Posterior cingulate gyrus (tissue), 11 donors: Measurements from ENCODE around the gene SHB.

ENCODE experiments used
- DNase-seq, 10 donors: peaks; one replicate each; pipeline versions ENCODE4 v3.0.0 to v3.0.0-alpha.2; 2020 to 2021; ENCODE audit warnings: mixed read lengths in 3 of 10
- intact Hi-C: fragments of 100-400 bp; cut with DNase I; formaldehyde crosslinking; loops from one replicate; pipeline ENCODE4 v1.15.1; 2023

The SHB gene

DNA sequence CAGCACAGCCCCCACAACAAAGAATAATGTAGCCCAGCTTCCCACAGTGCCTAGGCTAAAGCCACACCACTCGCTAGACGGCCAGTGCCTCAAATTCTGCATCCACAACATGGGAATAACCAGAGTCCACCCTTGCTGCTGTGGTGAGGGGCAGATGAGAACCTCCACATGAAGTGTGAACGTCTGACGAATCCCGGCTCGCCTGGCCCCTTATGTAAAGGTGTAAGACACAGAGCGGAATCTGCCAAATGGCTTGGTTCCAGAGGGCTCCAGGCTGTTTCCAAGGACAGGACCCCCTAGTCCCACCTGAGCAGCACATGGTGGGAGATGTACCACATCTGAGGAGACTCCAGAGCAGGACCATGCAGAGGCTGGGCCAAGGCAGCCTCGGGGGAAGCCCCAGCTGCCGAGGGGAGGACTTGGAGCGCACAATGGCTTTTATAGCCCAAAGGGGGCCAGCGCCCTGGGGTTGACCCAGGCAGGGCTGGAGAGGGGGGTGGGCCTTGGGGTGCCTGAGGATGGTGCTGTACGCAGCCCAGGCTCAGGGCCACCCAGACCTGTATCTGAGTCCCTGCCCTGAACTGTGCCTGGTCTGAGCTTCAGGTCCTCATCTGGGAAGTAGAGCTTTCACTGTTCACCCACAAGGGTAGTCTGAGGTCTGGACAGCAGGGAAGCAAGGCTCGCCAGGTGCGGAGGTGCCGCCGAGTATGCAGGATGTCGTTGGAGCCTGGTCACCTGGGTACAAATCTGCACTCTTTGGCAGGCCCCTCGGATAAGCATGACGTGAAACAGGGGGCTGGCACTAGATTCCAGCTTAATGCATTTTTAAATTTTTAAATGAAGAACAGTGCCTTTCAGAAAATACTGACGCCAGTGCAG lies 140.2 kb downstream of the SHB start:
- intact Hi-C loops: no loop called here
- DNase-seq: peak in 2 of 10 donors; percentile 74 to 75

DNA sequence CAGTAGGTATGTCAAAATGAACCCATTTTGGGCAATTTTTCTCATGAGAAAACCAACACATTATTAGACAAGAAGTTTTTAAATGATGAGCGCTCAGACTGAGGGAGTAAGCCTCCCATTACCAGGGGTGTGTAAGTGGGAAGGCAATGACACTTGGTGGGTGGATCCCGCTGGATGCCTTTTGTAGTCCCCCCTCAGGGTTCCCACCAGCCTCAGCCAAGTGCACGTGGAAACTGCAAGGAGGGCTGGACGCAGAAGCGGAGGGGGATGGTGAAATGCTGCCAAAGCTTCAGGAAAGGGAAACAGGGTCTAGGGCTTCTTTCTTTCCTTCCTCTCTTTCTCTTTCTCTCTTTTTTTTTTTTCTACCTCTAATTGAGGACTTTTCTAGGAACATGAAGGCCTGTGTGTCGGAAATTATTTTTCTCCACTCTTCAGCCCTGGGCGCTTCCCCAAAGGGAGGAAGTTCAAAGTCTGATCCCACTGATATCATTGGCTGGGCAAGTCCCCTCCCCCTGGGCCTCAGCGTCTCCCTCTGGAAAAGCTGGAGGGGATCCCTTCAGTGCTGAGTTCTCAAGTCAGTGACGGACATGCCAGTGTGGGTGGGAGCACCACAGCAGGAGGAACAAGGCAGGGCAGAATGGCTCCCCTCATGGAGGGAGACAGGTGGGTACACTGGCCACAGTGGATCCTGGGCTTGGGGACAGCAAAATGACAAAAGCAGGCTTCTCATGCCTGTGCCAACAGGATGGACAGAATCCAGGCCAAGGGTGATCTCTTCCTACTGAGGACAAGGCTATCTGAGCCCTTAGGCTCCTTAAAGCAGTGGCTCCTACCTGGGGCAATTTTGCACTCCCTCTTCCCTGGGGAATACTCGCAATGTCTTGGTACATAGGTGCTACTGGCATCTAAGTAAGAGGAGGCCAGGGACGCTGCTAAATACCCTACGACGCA lies 141.2 kb downstream of the SHB start:
- peak in 2 of 10 donors; percentile 57 to 76 for DNase-seq
- intact Hi-C loops: no loop called here

- intact Hi-C loops: no loop called here
- peak in 2 of 10 donors; percentile 30 to 69 for DNase-seq
Observed at GRCh38 chr9:37927132-37927531, 141.9 kb downstream of the SHB start.

DNA sequence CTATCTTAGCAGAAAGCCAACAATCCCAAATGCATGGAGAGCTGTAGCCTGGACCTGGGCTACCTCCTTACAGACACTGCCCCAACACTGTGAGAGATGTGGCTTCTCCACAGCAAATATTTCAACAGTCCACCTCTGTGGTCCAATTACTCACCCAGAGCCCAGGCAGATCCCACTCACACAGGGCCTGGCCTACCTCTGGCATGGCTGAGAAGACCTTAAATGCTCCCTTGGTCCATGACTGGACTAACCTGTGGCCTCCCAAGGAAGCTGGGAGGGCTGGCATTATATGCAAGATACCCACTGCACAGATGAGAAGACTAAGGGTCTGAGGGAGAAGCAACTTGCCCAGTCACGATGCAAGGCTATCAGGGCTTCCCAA lies 142.3 kb downstream of the SHB start:
- intact Hi-C loops: no loop called here
- peak in 1 of 10 donors; percentile 15 for DNase-seq

DNA sequence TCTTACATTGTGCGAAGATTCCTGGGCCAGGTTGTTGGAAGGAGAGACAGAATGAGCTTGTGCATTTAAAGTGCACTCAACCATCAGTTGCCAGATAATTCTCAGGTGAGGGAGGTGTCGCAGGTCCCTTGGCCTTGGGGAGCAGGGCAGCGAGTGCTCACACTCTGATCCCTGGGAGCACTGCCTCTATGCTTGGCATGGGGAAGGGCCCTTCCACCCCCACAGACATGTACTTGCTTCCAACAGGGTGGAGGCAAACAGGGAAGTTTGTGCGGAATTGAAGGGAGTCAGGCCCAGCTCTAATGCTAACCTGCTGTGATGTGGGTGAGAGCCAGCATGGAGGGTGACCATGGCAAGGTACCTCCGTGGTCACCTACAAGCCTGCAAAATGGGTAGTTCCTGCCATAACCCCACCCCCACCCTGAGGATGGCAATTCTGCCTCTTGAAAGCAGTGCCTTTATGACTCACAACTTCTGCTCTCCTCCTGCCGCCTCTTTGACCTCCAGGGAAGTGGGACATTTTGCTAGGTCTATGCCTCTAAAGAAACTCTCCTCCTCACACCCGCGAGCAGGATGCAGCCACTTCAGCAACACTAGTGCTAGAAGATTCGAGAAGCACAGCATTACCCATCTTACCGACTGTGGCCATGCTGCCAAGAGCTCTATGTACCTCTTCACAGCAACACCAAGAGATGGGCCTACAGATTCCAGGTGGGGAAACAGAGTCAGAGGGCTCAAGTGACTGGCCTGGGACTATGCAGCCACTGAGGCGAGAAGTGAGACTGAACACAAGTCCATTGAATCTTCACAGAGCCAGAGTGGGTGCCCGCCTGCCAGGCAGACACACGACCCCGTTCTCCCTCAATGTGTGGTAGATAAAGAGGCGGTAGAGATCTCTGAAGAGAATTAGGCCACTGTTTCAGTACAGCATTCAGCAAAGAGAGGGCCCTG lies 143.0 kb downstream of the SHB start:
- peak in 2 of 10 donors; percentile 22 to 47 for DNase-seq
- intact Hi-C loops: no loop called here

GRCh38 chr9:37925006-37925405 lies 144.0 kb downstream of the SHB start:
- intact Hi-C loops: no loop called here
- DNase-seq: peak in 2 of 10 donors; percentile 69 to 76

DNA sequence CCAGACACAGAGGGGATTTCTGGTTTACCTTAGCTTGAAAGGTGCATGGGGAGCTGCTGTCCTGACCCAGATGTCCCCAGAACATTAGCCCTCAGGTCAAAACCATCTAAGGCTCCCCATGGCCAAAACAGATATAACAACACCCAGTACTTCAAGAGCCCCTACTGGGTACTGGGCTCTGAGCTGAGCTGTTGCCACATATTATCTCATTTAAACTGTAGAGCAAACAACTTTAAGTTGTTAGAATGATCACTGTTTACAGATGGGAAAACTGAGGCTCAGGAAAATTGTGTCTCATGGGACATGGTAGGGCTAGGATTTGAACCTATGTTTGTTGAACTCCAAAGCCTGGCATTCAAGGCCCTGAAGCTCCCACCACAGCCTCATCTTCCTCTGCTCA lies 144.5 kb downstream of the SHB start:
- DNase-seq: no peak
- intact Hi-C loops: no loop called here

- intact Hi-C loops: no loop called here
Observed at GRCh38 chr9:37923796-37924427, 145.1 kb downstream of the SHB start.

DNA sequence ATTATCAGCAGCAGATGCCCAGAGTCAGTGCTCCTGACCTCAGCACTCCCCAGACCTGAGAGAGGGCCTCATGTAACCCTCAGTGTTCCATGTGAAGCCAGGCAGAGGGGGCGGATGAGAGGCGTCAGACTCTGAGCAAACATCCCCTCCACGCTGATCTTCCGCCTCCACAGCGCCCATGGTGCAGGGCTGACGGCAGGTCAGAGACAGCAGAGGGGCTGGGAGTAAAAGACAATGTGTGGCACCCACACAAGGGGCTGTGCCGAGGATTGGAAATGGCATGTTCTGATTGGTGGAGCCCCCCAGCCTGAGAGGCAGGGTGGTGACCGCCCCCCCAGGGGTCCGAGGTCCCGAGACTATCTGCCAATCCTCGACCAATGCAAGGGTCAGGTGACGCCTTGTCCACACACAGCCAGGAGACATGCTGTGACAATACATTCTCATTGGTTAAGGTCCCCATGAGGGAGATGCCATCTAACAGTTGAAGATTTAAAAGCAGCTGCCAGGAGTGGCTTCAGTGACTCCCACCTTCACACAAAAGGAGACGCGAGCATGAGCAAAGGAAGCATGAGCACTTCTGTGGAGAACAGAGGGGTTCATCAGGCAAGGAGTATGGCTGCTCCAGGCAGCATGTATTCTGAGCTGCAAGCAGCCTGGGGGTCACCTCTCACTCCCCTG lies 145.8 kb downstream of the SHB start:
- intact Hi-C loops: no loop called here
- peak in 2 of 10 donors; percentile 44 to 72 for DNase-seq

More at GRCh38 chr9:37923796-37924427, 145.1 kb downstream of the SHB start:
- peak in 2 of 10 donors; percentile 72 to 76 for DNase-seq

DNA sequence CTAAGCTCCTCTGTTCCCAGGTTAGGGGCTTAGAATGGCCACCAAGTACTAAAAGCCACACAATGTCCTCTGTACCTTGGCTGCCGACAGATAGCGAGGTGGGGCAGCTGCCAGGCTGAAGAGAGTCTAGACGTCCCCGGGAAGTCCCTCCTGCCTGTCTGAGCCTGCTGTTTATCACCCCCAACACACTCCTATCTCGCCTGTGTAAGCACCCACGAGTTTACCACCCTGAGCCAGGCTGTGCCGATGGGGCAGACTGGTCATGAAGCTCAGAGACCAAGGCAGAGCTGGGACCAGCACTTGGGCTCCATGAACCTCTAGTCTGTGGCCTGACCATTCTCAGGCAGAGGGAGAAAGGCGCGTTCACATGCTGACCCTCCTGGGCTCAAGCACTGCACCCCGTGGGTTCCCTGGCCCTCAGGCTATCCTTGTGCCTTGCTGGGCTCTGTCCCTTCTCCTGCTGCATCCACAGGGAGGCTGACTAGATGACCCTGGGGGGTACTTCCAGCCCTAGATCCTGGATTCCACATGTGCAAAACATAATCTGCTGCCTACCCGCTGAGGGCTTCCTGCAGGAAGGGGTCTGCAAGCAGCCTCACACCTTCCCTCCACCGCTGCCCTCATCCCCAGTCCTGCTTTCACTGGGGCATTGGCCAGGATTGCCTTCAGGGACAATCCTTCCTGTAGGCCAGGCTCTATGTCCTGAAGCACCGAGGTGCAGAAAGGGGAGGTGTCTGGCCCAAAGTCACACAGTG lies 146.5 kb downstream of the SHB start:
- intact Hi-C loops: no loop called here
- peak in 2 of 10 donors; percentile 70 for DNase-seq

GRCh38 chr9:37921546-37922300 lies 147.3 kb downstream of the SHB start:
- intact Hi-C loops: no loop called here
- peak in 3 of 10 donors; percentile 83 to 91 (median 83) for DNase-seq

- intact Hi-C loops: no loop called here
- DNase-seq: peak in 1 of 10 donors; percentile 74
Observed at GRCh38 chr9:37921168-37921510, 147.9 kb downstream of the SHB start.

GRCh38 chr9:37920471-37921167 lies 148.4 kb downstream of the SHB start:
- DNase-seq: peak in 2 of 10 donors; percentile 70 to 72
- intact Hi-C loops: no loop called here

DNA sequence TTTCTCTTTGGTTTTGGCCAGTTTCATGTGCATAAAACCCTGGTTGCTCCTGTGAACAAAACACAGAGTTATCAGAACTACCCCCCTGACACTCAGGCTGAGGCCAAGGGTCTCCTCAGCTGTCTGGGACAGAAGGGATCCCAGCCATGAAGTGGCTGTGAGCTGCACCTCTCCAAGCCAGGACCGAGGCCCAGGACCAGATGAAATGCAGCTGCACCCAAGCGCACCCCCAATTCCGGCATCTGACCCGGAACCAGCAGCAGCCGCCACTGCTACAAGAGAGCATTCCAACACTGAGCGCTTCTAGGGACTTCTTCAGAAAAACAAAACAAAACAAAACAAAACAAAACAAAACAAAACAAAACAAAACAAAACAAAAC lies 149.1 kb downstream of the SHB start:
- peak in 2 of 10 donors; percentile 68 to 72 for DNase-seq

DNA sequence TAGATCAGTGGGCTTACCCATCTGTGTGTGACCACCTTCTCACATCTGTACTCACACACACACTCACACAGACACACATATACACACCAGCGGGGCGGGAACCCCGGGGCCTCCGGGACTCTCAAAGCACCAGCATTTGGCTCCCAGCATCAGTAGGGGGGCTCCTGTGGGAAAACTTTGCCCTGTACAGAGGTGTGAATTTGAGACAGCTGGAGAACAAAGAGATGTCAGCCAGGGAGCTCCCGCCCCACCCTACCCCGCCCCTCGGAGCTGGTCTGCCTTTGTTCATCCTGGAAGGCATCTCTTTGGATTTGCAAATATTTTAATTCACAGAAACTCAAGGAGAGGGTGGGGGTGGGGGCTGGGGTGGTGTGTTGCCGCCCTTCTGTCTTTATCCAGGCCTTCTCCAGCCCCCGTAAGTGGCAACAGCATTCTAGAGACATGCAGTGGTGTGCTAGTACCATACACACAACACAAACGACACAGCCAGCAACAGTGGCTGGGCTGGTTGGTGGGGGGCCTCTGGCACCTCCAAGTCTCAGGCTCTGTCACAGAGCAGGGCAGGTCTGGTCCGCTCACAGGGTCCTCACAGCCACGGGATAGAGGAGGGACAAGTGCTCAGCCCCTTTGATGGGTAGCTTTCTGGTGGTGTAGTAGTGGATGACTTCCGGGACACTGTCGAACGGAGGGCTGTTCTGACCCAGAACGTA lies 149.6 kb downstream of the SHB start:
- intact Hi-C loops: loop anchor here (5.0 to 10.0 kb wide), 5 partner anchors 45 to 515 kb away; partner anchors contain the start of gene ALDH1B1
- peak in 2 of 10 donors; percentile 42 to 51 for DNase-seq

More for the DNA sequence above, 149.1 kb downstream of the SHB start:
- intact Hi-C loops: loop anchor here (5.0 to 10.0 kb wide), 5 partner anchors 45 to 515 kb away; partner anchors contain the start of gene ALDH1B1

GRCh38 chr9:37918665-37919170 lies 150.3 kb downstream of the SHB start:
- intact Hi-C loops: loop anchor here (5.0 to 10.0 kb wide), 5 partner anchors 46 to 516 kb away; partner anchors contain the start of gene ALDH1B1
- DNase-seq: peak in 2 of 10 donors; percentile 52 to 75
